Neural cell (in vitro differentiated cells): ENCODE data around the gene ADGRD1.

Experiments used
- CTCF ChIP-seq: fragments of 450-650 bp; IDR thresholded peaks from 2 replicates; pipeline ENCODE4 v1.5.1; 2014; ENCODE audit warnings: antibody characterized with exemption, mild to moderate bottlenecking, moderate library complexity; ENCODE audit not compliant: poor library complexity, severe bottlenecking
- REST ChIP-seq: IDR thresholded peaks from 2 replicates; pipeline ENCODE4 v1.6.1; 2012; ENCODE audit warnings: borderline replicate concordance

GRCh38 chr12:131105736-131106348, 152.1 kb downstream of the ADGRD1 start:
- TF ChIP-seq CTCF, result no peak
- no peak for TF ChIP-seq REST
